GM18909 (cell line): ENCODE data around the gene ZYG11A.
"Not testable (repeated sequence)": the region's sequence is repeated elsewhere in the genome, so short reads cannot be mapped to it uniquely, and the experiment has no call there.

Experiments
- ATAC-seq: cut with Tn5 transposase; IDR thresholded peaks from one replicate; pipeline ENCODE4 v1.9.1; 2021; ENCODE audit warnings: mild to moderate bottlenecking; ENCODE audit not compliant: unreplicated experiment, poor library complexity

ZYG11A gene

DNA sequence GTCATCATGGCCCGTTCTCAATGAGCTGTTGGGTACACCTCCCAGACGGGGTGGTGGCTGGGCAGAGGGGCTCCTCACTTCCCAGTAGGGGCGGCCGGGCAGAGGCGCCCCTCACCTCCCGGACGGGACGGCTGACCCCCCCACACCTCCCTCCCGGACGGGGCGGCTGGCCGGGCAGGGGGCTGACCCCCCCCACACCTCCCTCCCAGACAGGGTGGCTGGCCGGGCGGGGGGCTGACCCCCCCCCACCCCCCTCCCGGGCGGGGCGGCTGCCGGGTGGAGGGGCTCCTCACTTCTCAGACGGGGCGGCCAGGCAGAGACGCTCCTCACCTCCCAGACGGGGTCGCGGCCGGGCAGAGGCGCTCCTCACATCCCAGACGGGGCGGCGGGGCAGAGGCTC is 27.2 kb downstream of the ZYG11A start:
- not testable (repeated sequence) for ATAC-seq

- no peak for ATAC-seq
These were observed 34.3 kb downstream of the ZYG11A start for GRCh38 chr1:52876843-52877242.

DNA sequence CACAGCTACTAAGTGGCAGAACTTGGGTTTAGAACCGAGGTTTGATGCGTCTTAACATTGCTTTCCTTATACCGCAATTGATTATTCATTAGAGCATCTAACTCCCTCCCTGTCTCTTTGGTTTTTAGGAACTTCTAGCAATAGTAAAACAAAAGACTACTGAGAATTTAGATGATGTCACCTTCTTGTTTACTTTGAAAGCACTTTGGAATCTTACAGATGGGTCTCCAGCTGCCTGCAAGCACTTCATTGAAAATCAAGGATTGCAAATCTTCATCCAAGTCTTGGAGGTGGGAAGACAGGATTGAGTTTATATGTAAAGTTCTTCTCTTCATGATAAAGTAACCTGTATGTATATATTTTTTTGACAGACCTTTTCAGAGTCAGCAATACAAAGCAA is 35.0 kb downstream of the ZYG11A start:
- ATAC-seq = no peak

GRCh38 chr1:52880206-52880605 is 37.6 kb downstream of the ZYG11A start:
- ATAC-seq = no peak

DNA sequence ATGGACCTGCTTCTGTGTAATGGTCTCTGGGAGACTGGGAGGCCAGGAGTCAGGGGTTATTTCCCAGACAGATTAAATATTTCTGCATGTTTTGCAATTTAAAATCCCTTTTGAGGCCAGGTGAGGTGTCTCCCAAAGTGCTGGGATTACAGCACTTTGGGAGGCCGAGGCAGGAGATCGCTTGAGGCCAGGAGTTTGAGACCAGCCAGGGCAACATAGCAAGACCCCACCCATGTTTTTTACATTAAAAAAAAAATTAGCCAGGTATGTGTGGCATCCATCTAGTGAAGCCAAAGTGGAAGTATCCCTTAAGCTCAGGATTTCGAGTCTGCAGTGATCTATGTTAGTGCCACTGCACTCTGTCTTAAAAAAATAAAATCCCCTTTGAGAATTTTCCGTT is 44.9 kb downstream of the ZYG11A start:
- no peak for ATAC-seq

GRCh38 chr1:52892424-52893215 is 50.1 kb downstream of the ZYG11A start:
- no peak for ATAC-seq

GRCh38 chr1:52899445-52899894 is 56.9 kb downstream of the ZYG11A start:
- ATAC-seq = no peak

DNA sequence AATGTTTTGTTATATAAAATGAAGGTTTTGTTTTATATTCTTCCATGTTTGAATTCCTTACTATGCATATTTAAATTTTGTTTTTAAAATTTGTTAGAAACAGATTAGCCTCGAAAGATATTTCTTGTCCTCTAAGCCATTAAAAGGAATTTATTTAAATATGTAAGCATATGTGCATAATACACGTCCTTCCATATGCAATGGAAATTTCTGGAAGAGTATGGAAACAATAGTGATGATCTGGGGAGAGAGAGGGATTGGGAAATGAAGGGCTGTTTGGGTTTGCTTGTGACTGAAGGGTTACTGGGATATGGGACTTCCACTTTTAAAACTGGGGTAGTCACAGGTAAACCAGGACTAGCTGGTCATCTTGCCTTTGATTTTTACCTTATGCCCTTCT is 57.8 kb downstream of the ZYG11A start:
- no peak for ATAC-seq

- ATAC-seq = no peak
These were observed 58.8 kb downstream of the ZYG11A start for GRCh38 chr1:52901384-52901783.

- no peak for ATAC-seq
These were observed 61.8 kb downstream of the ZYG11A start for GRCh38 chr1:52904208-52904926.

- no peak for ATAC-seq
These were observed 62.6 kb downstream of the ZYG11A start for GRCh38 chr1:52904927-52905698.

GRCh38 chr1:52906135-52906603 is 63.6 kb downstream of the ZYG11A start:
- ATAC-seq = no peak

GRCh38 chr1:52907068-52907811 is 64.7 kb downstream of the ZYG11A start:
- no peak for ATAC-seq

DNA sequence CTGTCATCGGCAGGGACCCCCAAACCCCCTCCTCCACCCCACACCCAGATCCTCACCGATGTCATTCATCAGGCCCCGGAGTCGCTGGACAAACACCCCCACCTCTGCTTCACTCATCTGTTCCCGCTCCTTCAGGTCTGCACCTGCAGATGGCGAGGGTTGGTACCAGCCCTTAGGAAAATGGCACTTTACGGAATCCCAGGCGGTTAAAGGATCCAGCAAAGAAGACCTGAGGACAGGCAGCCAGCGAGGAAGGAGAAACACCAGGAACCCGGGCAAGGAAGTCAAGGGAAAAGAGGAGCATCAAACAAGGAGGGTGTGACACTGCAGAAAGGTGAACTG is 65.2 kb downstream of the ZYG11A start:
- ATAC-seq = no peak

- ATAC-seq = no peak
These were observed 69.0 kb downstream of the ZYG11A start for GRCh38 chr1:52911541-52911940.

GRCh38 chr1:52913014-52913413 is 70.5 kb downstream of the ZYG11A start:
- no peak for ATAC-seq

DNA sequence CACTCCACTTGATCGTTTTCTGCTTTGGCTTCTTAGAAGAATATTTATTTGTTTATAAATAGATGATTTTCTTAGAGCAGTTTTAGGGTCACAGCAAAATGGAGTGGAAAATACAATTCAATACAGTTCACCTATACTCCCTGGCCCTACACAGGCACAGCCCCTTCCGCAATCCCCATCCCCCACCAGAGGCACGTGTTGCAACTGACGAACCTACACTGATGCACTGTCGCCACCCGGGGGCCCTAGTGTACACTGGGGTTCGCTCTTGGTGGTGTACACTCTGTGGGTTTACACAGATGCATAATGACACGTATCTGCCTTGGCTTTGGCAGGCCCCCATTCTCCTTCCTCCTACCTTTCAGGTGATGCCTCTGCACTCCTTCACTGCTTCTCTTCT is 71.0 kb downstream of the ZYG11A start:
- ATAC-seq = no peak

- no peak for ATAC-seq
These were observed 71.9 kb downstream of the ZYG11A start for GRCh38 chr1:52914463-52914862.

GRCh38 chr1:52915211-52915854 is 72.8 kb downstream of the ZYG11A start:
- no peak for ATAC-seq

- no peak for ATAC-seq
These were observed 73.3 kb downstream of the ZYG11A start for GRCh38 chr1:52915855-52916220.
